ENCODE results near the gene CATSPER1.

CATSPER1 gene

GRCh38 chr11:65973439-65974110, 52.7 kb downstream of the CATSPER1 start:
- Histone ChIP-seq H2BK15ac (ENCODE audit: low read length) (no peak overlapping the region), H3K14ac (ENCODE audit: low read length) (no peak overlapping the region), H2BK12ac (ENCODE audit: low read length) (no peak overlapping the region), H3K27ac (replicated peaks; ENCODE audit: low read length) (no peak overlapping the region), H3K36me3 (replicated peaks in 1 of 2; ENCODE audit: control insufficient read depth in 2 of 2, insufficient read depth in 2 of 2, low read length in 2 of 2) (peaks cover 39 to 80% of the 10 kb centered on the region in 2 donors), H2AK5ac (ENCODE audit: low read depth, low read length) (no peak overlapping the region), H3K4me2 (ENCODE audit: insufficient read depth, low read length, poor library complexity, severe bottlenecking) (no peak overlapping the region), H3K4me1 (ENCODE audit: control insufficient read depth in 2 of 2, insufficient read depth in 1 of 2, low read depth in 1 of 2, low read length in 2 of 2) (no peaks in the 10 kb centered on the region), H2AFZ (ENCODE audit: low read length) (no peak overlapping the region), H3K9me3 (replicated peaks in 1 of 2; ENCODE audit: control insufficient read depth in 2 of 2, insufficient read depth in 1 of 2, low read depth in 1 of 2, low read length in 2 of 2) (peaks cover 0 to 3% of the 10 kb centered on the region in 2 donors), H2BK120ac (ENCODE audit: low read depth, low read length) (no peak overlapping the region), H3K18ac (ENCODE audit: low read length) (no peak overlapping the region), H3K79me1 (ENCODE audit: low read depth, low read length) (no peaks in the 10 kb centered on the region), H3K23ac (ENCODE audit: low read depth, low read length, poor library complexity) (no peak overlapping the region), H3K9ac (ENCODE audit: low read depth, low read length, poor library complexity) (no peak overlapping the region), H4K8ac (ENCODE audit: low read depth, low read length) (no peak overlapping the region), H4K91ac (ENCODE audit: low read depth, low read length, poor library complexity) (no peak overlapping the region), H3K4me3 (ENCODE audit: low read length in 2 of 2) (no peak overlapping the region), H2BK5ac (ENCODE audit: low read length) (no peak overlapping the region), H3K27me3 (ENCODE audit: control insufficient read depth in 3 of 3, insufficient read depth in 3 of 3, low read depth in 1 of 3, low read length in 3 of 3) (no peaks in the 10 kb centered on the region), H3K4ac (ENCODE audit: low read length) (no peak overlapping the region)
- no peak for DNase-seq (ENCODE audit: low spot score)
- no CpG with 5 or more reads among the region's 13 CpGs for WGBS, 2 donors (ENCODE audit: extremely low coverage in 2 of 2, insufficient read length in 2 of 2, insufficient replicate concordance in 1 of 2)

GRCh38 chr11:65972116-65972515, 54.2 kb downstream of the CATSPER1 start:
- Histone ChIP-seq H3K27ac (replicated peaks; ENCODE audit: low read length) (no peak overlapping the region), H3K4me3 (ENCODE audit: low read length in 2 of 2) (no peak overlapping the region), H3K36me3 (replicated peaks in 1 of 2; ENCODE audit: control insufficient read depth in 2 of 2, insufficient read depth in 2 of 2, low read length in 2 of 2) (peaks cover 40 to 80% of the 10 kb centered on the region in 2 donors)

GRCh38 chr11:65968600-65969482, 57.4 kb downstream of the CATSPER1 start:
- no CpG with 5 or more reads among the region's 15 CpGs for WGBS, 2 donors (ENCODE audit: extremely low coverage in 2 of 2, insufficient read length in 2 of 2, insufficient replicate concordance in 1 of 2)
- H3K27ac ChIP-seq (replicated peaks; ENCODE audit: low read length), result no peak overlapping the region
- no peak overlapping the region for H3K4me3 ChIP-seq (ENCODE audit: low read length in 2 of 2)
- no peaks in the 10 kb centered on the region for H3K4me1 ChIP-seq (ENCODE audit: control insufficient read depth in 2 of 2, insufficient read depth in 1 of 2, low read depth in 1 of 2, low read length in 2 of 2)
- H3K4me2 ChIP-seq (ENCODE audit: insufficient read depth, low read length, poor library complexity, severe bottlenecking), result no peak overlapping the region
- H2AFZ ChIP-seq (ENCODE audit: low read length), result no peak overlapping the region
- no peak overlapping the region for H2AK5ac ChIP-seq (ENCODE audit: low read depth, low read length)
- H3K36me3 ChIP-seq (replicated peaks in 1 of 2; ENCODE audit: control insufficient read depth in 2 of 2, insufficient read depth in 2 of 2, low read length in 2 of 2), result peaks cover 54 to 90% of the 10 kb centered on the region in 2 donors
- H3K9ac ChIP-seq (ENCODE audit: low read depth, low read length, poor library complexity), result no peak overlapping the region
- no peak overlapping the region for H2BK15ac ChIP-seq (ENCODE audit: low read length)
- no peak overlapping the region for H3K14ac ChIP-seq (ENCODE audit: low read length)
- peaks cover 4% of the 10 kb centered on the region for H3K79me1 ChIP-seq (ENCODE audit: low read depth, low read length)
- no peaks in the 10 kb centered on the region for H3K27me3 ChIP-seq (ENCODE audit: control insufficient read depth in 3 of 3, insufficient read depth in 3 of 3, low read depth in 1 of 3, low read length in 3 of 3)
- H2BK120ac ChIP-seq (ENCODE audit: low read depth, low read length), result no peak overlapping the region
- H2BK12ac ChIP-seq (ENCODE audit: low read length), result no peak overlapping the region
- H4K91ac ChIP-seq (ENCODE audit: low read depth, low read length, poor library complexity), result no peak overlapping the region
- H3K18ac ChIP-seq (ENCODE audit: low read length), result no peak overlapping the region
- H3K4ac ChIP-seq (ENCODE audit: low read length), result no peak overlapping the region
- no peak overlapping the region for H3K23ac ChIP-seq (ENCODE audit: low read depth, low read length, poor library complexity)
- DNase-seq (ENCODE audit: low spot score), result no peak
- H3K9me3 ChIP-seq (replicated peaks in 1 of 2; ENCODE audit: control insufficient read depth in 2 of 2, insufficient read depth in 1 of 2, low read depth in 1 of 2, low read length in 2 of 2), result peaks cover 0 to 3% of the 10 kb centered on the region in 2 donors
- H2BK5ac ChIP-seq (ENCODE audit: low read length), result no peak overlapping the region
- H4K8ac ChIP-seq (ENCODE audit: low read depth, low read length), result no peak overlapping the region

More at GRCh38 chr11:65972116-65972515, 54.2 kb downstream of the CATSPER1 start:
- H4K8ac ChIP-seq (ENCODE audit: low read depth, low read length), result no peak overlapping the region
- H3K14ac ChIP-seq (ENCODE audit: low read length), result no peak overlapping the region
- H4K91ac ChIP-seq (ENCODE audit: low read depth, low read length, poor library complexity), result no peak overlapping the region
- H3K79me1 ChIP-seq (ENCODE audit: low read depth, low read length), result no peaks in the 10 kb centered on the region
- no peak overlapping the region for H2BK120ac ChIP-seq (ENCODE audit: low read depth, low read length)
- no peaks in the 10 kb centered on the region for H3K27me3 ChIP-seq (ENCODE audit: control insufficient read depth in 3 of 3, insufficient read depth in 3 of 3, low read depth in 1 of 3, low read length in 3 of 3)
- no peak overlapping the region for H3K23ac ChIP-seq (ENCODE audit: low read depth, low read length, poor library complexity)
- no peak overlapping the region for H2AK5ac ChIP-seq (ENCODE audit: low read depth, low read length)
- WGBS, 2 donors (ENCODE audit: extremely low coverage in 2 of 2, insufficient read length in 2 of 2, insufficient replicate concordance in 1 of 2), result no CpG with 5 or more reads among the region's 8 CpGs
- H3K4ac ChIP-seq (ENCODE audit: low read length), result no peak overlapping the region
- no peak overlapping the region for H3K4me2 ChIP-seq (ENCODE audit: insufficient read depth, low read length, poor library complexity, severe bottlenecking)
- H3K9ac ChIP-seq (ENCODE audit: low read depth, low read length, poor library complexity), result no peak overlapping the region
- H2AFZ ChIP-seq (ENCODE audit: low read length), result no peak overlapping the region
- no peak overlapping the region for H3K18ac ChIP-seq (ENCODE audit: low read length)
- H2BK5ac ChIP-seq (ENCODE audit: low read length), result no peak overlapping the region
- no peak for DNase-seq (ENCODE audit: low spot score)
- H3K4me1 ChIP-seq (ENCODE audit: control insufficient read depth in 2 of 2, insufficient read depth in 1 of 2, low read depth in 1 of 2, low read length in 2 of 2), result no peaks in the 10 kb centered on the region
- H3K9me3 ChIP-seq (replicated peaks in 1 of 2; ENCODE audit: control insufficient read depth in 2 of 2, insufficient read depth in 1 of 2, low read depth in 1 of 2, low read length in 2 of 2), result peaks cover 0 to 3% of the 10 kb centered on the region in 2 donors
- no peak overlapping the region for H2BK12ac ChIP-seq (ENCODE audit: low read length)
- H2BK15ac ChIP-seq (ENCODE audit: low read length), result no peak overlapping the region

GRCh38 chr11:65967329-65967934, 58.8 kb downstream of the CATSPER1 start:
- Histone ChIP-seq H3K9ac (ENCODE audit: low read depth, low read length, poor library complexity) (no peak overlapping the region), H2AK5ac (ENCODE audit: low read depth, low read length) (no peak overlapping the region), H3K4me2 (ENCODE audit: insufficient read depth, low read length, poor library complexity, severe bottlenecking) (no peak overlapping the region), H4K91ac (ENCODE audit: low read depth, low read length, poor library complexity) (no peak overlapping the region), H2BK120ac (ENCODE audit: low read depth, low read length) (no peak overlapping the region), H3K4ac (ENCODE audit: low read length) (no peak overlapping the region), H3K4me1 (ENCODE audit: control insufficient read depth in 2 of 2, insufficient read depth in 1 of 2, low read depth in 1 of 2, low read length in 2 of 2) (peaks cover 3 to 6% of the 10 kb centered on the region in 2 donors), H2BK5ac (ENCODE audit: low read length) (no peak overlapping the region), H3K36me3 (replicated peaks in 1 of 2; ENCODE audit: control insufficient read depth in 2 of 2, insufficient read depth in 2 of 2, low read length in 2 of 2) (peaks cover 46 to 80% of the 10 kb centered on the region in 2 donors), H4K8ac (ENCODE audit: low read depth, low read length) (no peak overlapping the region), H3K4me3 (ENCODE audit: low read length in 2 of 2) (no peak overlapping the region), H3K27me3 (ENCODE audit: control insufficient read depth in 3 of 3, insufficient read depth in 3 of 3, low read depth in 1 of 3, low read length in 3 of 3) (no peaks in the 10 kb centered on the region), H2AFZ (ENCODE audit: low read length) (no peak overlapping the region), H2BK15ac (ENCODE audit: low read length) (no peak overlapping the region), H3K27ac (replicated peaks; ENCODE audit: low read length) (no peak overlapping the region), H3K23ac (ENCODE audit: low read depth, low read length, poor library complexity) (no peak overlapping the region), H3K9me3 (replicated peaks in 1 of 2; ENCODE audit: control insufficient read depth in 2 of 2, insufficient read depth in 1 of 2, low read depth in 1 of 2, low read length in 2 of 2) (no peaks in the 10 kb centered on the region), H3K14ac (ENCODE audit: low read length) (no peak overlapping the region), H2BK12ac (ENCODE audit: low read length) (no peak overlapping the region), H3K79me1 (ENCODE audit: low read depth, low read length) (peaks cover 11% of the 10 kb centered on the region), H3K18ac (ENCODE audit: low read length) (no peak overlapping the region)
- WGBS, 2 donors (ENCODE audit: extremely low coverage in 2 of 2, insufficient read length in 2 of 2, insufficient replicate concordance in 1 of 2), result no CpG with 5 or more reads among the region's 30 CpGs
- no peak for DNase-seq (ENCODE audit: low spot score)
